ENCODE results near the gene HERC2. TPM values are rescaled to one million over a fixed set of nuclear protein-coding genes. Genes with fewer than 3 reads are reported as not detected.
"Not testable (repeated sequence)": the region's sequence is repeated elsewhere in the genome, so short reads cannot be mapped to it uniquely, and the experiment has no call there.

The HERC2 gene
- total and polyA plus RNA-seq, 2 donors = 37.9 to 50.1 TPM

GRCh38 chr15:28228990-28229640 lies 92.9 kb downstream of the HERC2 start:
- not testable (repeated sequence) for H3K36me3 ChIP-seq (ENCODE audit: insufficient read depth); H3K4me3 ChIP-seq (ENCODE audit: low read depth, low read length); H3K27ac ChIP-seq (ENCODE audit: low read depth); H3K4me1 ChIP-seq (ENCODE audit: insufficient read depth); DNase-seq (ENCODE audit: extremely low spot score)
- WGBS = 62% methylated on average over 9 of the region's 9 CpGs

DNA sequence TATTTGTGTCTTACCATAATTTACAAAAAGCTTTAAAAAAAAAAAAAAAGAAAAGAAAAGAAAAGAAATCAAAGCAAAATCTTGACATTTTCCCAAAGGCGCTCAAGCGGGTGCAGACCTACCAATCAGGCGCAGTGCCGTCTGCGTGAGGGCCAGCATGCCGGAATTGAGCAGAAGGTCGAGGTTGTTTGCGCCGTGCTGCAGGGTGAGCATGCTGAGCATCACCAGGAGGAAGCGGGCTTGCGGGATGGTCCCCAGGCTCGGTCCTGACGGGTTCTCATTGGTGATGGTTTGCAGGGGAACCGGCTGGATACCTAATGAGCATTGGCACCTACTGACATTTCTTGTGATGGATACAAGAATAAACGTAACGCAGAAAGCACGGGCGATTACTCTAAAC lies 93.9 kb downstream of the HERC2 start:
- no peaks in the 10 kb centered on the region for H3K36me3 ChIP-seq (ENCODE audit: insufficient read depth)
- H3K4me1 ChIP-seq (ENCODE audit: insufficient read depth) = no peaks in the 10 kb centered on the region
- no peak for DNase-seq (ENCODE audit: extremely low spot score)
- no peak overlapping the region for H3K4me3 ChIP-seq (ENCODE audit: low read depth, low read length)
- 97% methylated on average over 18 of the region's 18 CpGs for WGBS
- no peak overlapping the region for H3K27ac ChIP-seq (ENCODE audit: low read depth)

GRCh38 chr15:28227303-28227702 lies 94.7 kb downstream of the HERC2 start:
- H3K4me3 ChIP-seq (ENCODE audit: low read depth, low read length); H3K36me3 ChIP-seq (ENCODE audit: insufficient read depth); H3K4me1 ChIP-seq (ENCODE audit: insufficient read depth); H3K27ac ChIP-seq (ENCODE audit: low read depth); DNase-seq (ENCODE audit: extremely low spot score): not testable (repeated sequence)
- 74% methylated on average over 1 of the region's 1 CpG for WGBS

- not testable (repeated sequence) for H3K27ac ChIP-seq (ENCODE audit: low read depth)
Observed at GRCh38 chr15:28222612-28223011, 99.4 kb downstream of the HERC2 start.

GRCh38 chr15:28221696-28222095 lies 100.3 kb downstream of the HERC2 start:
- not testable (repeated sequence) for DNase-seq (ENCODE audit: extremely low spot score); H3K4me3 ChIP-seq (ENCODE audit: low read depth, low read length); H3K36me3 ChIP-seq (ENCODE audit: insufficient read depth); H3K4me1 ChIP-seq (ENCODE audit: insufficient read depth); H3K27ac ChIP-seq (ENCODE audit: low read depth)
- 91% methylated on average over 4 of the region's 4 CpGs for WGBS

More at GRCh38 chr15:28222612-28223011, 99.4 kb downstream of the HERC2 start:
- not testable (repeated sequence) for H3K4me1 ChIP-seq (ENCODE audit: insufficient read depth); DNase-seq (ENCODE audit: extremely low spot score); H3K36me3 ChIP-seq (ENCODE audit: insufficient read depth); H3K4me3 ChIP-seq (ENCODE audit: low read depth, low read length)
- WGBS = 80% methylated on average over 7 of the region's 7 CpGs

- Histone ChIP-seq H3K4me3 (ENCODE audit: low read depth, low read length) (no peak overlapping the region), H3K27ac (ENCODE audit: low read depth) (no peak overlapping the region), H3K4me1 (ENCODE audit: insufficient read depth) (no peaks in the 10 kb centered on the region), H3K36me3 (ENCODE audit: insufficient read depth) (peaks cover 2% of the 10 kb centered on the region)
- DNase-seq (ENCODE audit: extremely low spot score) = no peak
- 94% methylated on average over 10 of the region's 10 CpGs for WGBS
Observed at GRCh38 chr15:28219116-28219515, 102.9 kb downstream of the HERC2 start.

DNA sequence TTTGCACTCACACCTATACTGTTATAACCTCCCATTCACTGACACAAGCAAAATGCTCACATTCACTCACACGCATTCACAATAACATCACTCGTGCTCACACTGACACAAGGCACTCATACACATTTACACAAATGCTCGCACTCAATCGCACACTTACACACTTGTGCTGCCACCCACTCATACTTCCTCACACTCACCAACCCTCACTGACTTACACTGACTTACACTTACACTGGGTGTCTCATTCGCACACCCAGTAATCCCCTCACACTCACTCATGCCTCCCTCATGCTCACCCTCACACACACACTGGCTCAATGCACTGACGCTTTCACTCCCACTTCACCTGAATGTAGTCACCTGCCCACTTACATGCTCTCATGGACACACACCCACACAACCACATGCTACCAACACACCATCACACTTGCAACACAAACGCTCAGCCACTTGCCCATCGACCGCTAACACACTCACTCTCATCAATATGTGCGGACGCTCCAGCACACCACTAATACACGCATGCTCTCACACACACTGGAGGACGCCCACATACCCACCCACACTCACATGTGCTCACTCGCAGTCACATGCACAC lies 104.9 kb downstream of the HERC2 start:
- not testable (repeated sequence) for H3K4me3 ChIP-seq (ENCODE audit: low read depth, low read length); H3K36me3 ChIP-seq (ENCODE audit: insufficient read depth); DNase-seq (ENCODE audit: extremely low spot score); H3K4me1 ChIP-seq (ENCODE audit: insufficient read depth); H3K27ac ChIP-seq (ENCODE audit: low read depth)
- WGBS = 97% methylated on average over 14 of the region's 14 CpGs

- DNase-seq (ENCODE audit: extremely low spot score); H3K4me1 ChIP-seq (ENCODE audit: insufficient read depth); H3K36me3 ChIP-seq (ENCODE audit: insufficient read depth); H3K4me3 ChIP-seq (ENCODE audit: low read depth, low read length); H3K27ac ChIP-seq (ENCODE audit: low read depth): not testable (repeated sequence)
- 91% methylated on average over 14 of the region's 14 CpGs for WGBS
Observed at GRCh38 chr15:28215521-28215920, 106.5 kb downstream of the HERC2 start.

DNA sequence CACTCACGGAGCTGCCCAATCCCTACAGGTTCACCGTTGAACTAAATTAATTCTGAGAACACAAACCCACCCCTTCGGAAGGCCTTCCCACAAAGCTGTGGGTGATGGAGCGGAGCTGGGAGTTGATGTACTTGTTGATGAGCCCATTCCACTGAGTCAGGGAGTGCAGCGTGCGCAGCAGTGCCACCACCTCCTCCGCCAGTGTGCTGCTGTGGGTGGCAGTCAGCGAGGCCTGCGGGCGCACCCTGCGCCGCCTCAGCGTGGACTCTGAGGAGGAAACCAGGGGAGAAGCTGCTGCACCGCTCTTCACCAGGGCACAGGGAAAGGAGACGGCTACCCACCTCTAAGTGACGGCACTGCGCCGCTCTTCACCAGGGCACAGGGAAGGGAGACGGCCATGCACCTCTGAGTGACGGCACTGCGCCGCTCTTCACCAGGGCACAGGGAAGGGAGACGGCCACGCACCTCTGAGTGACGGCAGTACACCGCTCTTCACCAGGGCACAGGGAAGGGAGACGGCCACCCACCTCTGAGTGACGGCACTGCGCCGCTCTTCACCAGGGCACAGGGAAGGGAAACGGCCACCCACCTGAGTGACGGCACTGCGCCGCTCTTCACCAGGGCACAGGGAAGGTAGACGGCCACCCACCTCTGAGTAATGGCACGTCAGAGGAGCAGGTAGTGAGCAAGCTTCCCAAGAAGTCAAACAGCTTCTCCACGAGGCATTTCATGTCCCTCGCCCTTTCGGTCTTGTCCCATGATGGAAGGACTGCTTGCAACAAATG lies 107.8 kb downstream of the HERC2 start:
- H3K4me3 ChIP-seq (ENCODE audit: low read depth, low read length); DNase-seq (ENCODE audit: extremely low spot score); H3K36me3 ChIP-seq (ENCODE audit: insufficient read depth); H3K27ac ChIP-seq (ENCODE audit: low read depth); H3K4me1 ChIP-seq (ENCODE audit: insufficient read depth): not testable (repeated sequence)
- 97% methylated on average over 39 of the region's 39 CpGs for WGBS

- not testable (repeated sequence) for H3K36me3 ChIP-seq (ENCODE audit: insufficient read depth)
Observed at GRCh38 chr15:28213393-28213792, 108.6 kb downstream of the HERC2 start.

GRCh38 chr15:28208583-28208982 lies 113.4 kb downstream of the HERC2 start:
- H3K36me3 ChIP-seq (ENCODE audit: insufficient read depth) = no peaks in the 10 kb centered on the region
- no peak for DNase-seq (ENCODE audit: extremely low spot score)
- H3K4me3 ChIP-seq (ENCODE audit: low read depth, low read length) = no peak overlapping the region
- H3K27ac ChIP-seq (ENCODE audit: low read depth) = no peak overlapping the region
- 95% methylated on average over 6 of the region's 6 CpGs for WGBS
- no peaks in the 10 kb centered on the region for H3K4me1 ChIP-seq (ENCODE audit: insufficient read depth)

More at GRCh38 chr15:28213393-28213792, 108.6 kb downstream of the HERC2 start:
- H3K4me3 ChIP-seq (ENCODE audit: low read depth, low read length); H3K27ac ChIP-seq (ENCODE audit: low read depth); H3K4me1 ChIP-seq (ENCODE audit: insufficient read depth); DNase-seq (ENCODE audit: extremely low spot score): not testable (repeated sequence)
- 92% methylated on average over 5 of the region's 8 CpGs for WGBS

- 76% methylated on average over 2 of the region's 10 CpGs for WGBS
- H3K4me3 ChIP-seq (ENCODE audit: low read depth, low read length); H3K4me1 ChIP-seq (ENCODE audit: insufficient read depth); H3K27ac ChIP-seq (ENCODE audit: low read depth); H3K36me3 ChIP-seq (ENCODE audit: insufficient read depth); DNase-seq (ENCODE audit: extremely low spot score): not testable (repeated sequence)
Observed at GRCh38 chr15:28205640-28206039, 116.3 kb downstream of the HERC2 start.

DNA sequence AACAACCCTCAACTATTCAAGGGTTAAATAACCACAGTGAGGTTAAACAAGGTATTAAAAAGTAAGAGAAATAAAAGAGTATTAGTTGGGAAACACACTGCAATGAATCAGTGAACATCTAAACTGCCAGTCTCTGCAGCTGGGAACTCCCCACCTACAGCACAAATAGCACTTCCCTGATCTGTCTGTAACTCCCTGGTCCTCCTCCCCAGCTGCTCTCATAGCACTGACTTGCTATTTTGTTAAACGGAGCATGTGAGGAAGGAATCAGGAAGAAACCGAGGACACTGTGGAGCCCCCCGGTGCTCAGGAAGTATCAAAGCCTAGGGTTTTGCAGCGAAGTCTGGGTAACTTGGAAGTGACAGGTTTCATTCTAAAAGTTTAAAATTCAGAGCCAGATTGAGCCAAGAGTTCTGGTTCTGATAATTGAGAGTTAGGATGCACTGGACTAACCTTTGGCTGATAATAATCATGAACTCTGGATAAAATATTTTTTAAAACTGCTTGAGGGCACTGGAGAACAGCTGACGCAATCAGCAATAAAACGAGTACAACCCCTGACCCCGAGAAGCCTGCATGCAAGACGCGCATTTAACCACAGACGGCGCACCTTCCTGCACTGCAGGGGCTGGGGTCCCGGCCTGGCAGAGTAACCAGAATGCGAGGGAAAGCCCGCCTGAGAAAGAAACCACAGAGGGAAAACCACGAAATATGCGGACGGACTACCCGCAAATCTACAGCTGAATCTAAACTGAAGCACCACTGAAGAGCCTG lies 118.7 kb downstream of the HERC2 start:
- not testable (repeated sequence) for H3K27ac ChIP-seq (ENCODE audit: low read depth); H3K4me3 ChIP-seq (ENCODE audit: low read depth, low read length); DNase-seq (ENCODE audit: extremely low spot score); H3K36me3 ChIP-seq (ENCODE audit: insufficient read depth); H3K4me1 ChIP-seq (ENCODE audit: insufficient read depth)
- 80% methylated on average over 16 of the region's 18 CpGs for WGBS
